AG10803 (cell line): Measurements from ENCODE around the gene MDH2.
A peak's percentile ranks its signal among the peaks of the same experiment; 100 is the strongest.
"Not testable (repeated sequence)": the region's sequence is repeated elsewhere in the genome, so short reads cannot be mapped to it uniquely, and the experiment has no call there.

ENCODE experiments used
- DNase-seq: peaks from one replicate; pipeline ENCODE4 v3.0.0; 2010; ENCODE audit warnings: low read depth
- H3K4me3 ChIP-seq: 2 replicates; pipeline ENCODE4 v1.5.1; 2011; ENCODE audit warnings: mild to moderate bottlenecking, low read length, control low read depth
- CTCF ChIP-seq: conservative IDR thresholded peaks from 2 replicates; pipeline ENCODE4 v1.5.1; 2011; ENCODE audit warnings: mild to moderate bottlenecking, low read length, control low read depth, inconsistent platforms

Gene MDH2

GRCh38 chr7:76089865-76090475 lies 42.1 kb downstream of the MDH2 start:
- DNase-seq: no peak
- no peak overlapping the region for H3K4me3 ChIP-seq
- TF ChIP-seq CTCF: no peak

- H3K4me3 ChIP-seq: no peak overlapping the region
- no peak for DNase-seq
- no peak for TF ChIP-seq CTCF
These were observed 43.6 kb downstream of the MDH2 start for GRCh38 chr7:76091506-76091905.

GRCh38 chr7:76093531-76093930 lies 45.6 kb downstream of the MDH2 start:
- peak; percentile 51 for DNase-seq
- H3K4me3 ChIP-seq: not testable (repeated sequence)

GRCh38 chr7:76094326-76094725 lies 46.4 kb downstream of the MDH2 start:
- H3K4me3 ChIP-seq, DNase-seq: not testable (repeated sequence)

GRCh38 chr7:76095908-76096307 lies 48.0 kb downstream of the MDH2 start:
- DNase-seq: no peak
- no peak overlapping the region for H3K4me3 ChIP-seq
- TF ChIP-seq CTCF: no peak

- peak; percentile 34 for DNase-seq
- not testable (repeated sequence) for H3K4me3 ChIP-seq
These were observed 54.0 kb downstream of the MDH2 start for GRCh38 chr7:76101693-76102437.

GRCh38 chr7:76103788-76104187 lies 55.9 kb downstream of the MDH2 start:
- H3K4me3 ChIP-seq, DNase-seq: not testable (repeated sequence)

GRCh38 chr7:76106130-76106529 lies 58.2 kb downstream of the MDH2 start:
- not testable (repeated sequence) for DNase-seq, H3K4me3 ChIP-seq

- DNase-seq: no peak
- no peak overlapping the region for H3K4me3 ChIP-seq
- TF ChIP-seq CTCF: no peak
These were observed 59.0 kb downstream of the MDH2 start for GRCh38 chr7:76106893-76107292.
